Gastrocnemius medialis (tissue), 4 donors: ENCODE measurements around the gene WNT9B.

Experiments
- POLR2A ChIP-seq, 2 donors: fragments of 450-650 bp; IDR thresholded peaks; one replicate each; pipeline ENCODE4 v1.6.1; 2017; ENCODE audit warnings: antibody characterized with exemption in 2 of 2, mild to moderate bottlenecking in 2 of 2, moderate library complexity in 2 of 2
- TF ChIP-seq, protein P1 (sequence below), 5 experiments: fragments of 450-650 bp in 3 of 5; fragments of 200-600 bp in 2 of 5; sonication (generic) in 2 of 5; IDR thresholded peaks in 4 of 5; conservative IDR thresholded peaks in 1 of 5; 1 replicate in 4 of 5; 2 replicates in 1 of 5; pipeline ENCODE4 v1.5.1; 2016 to 2019; ENCODE audit warnings: antibody characterized with exemption in 5 of 5, mild to moderate bottlenecking in 3 of 5, moderate library complexity in 3 of 5

- TF ChIP-seq, protein P1, sequence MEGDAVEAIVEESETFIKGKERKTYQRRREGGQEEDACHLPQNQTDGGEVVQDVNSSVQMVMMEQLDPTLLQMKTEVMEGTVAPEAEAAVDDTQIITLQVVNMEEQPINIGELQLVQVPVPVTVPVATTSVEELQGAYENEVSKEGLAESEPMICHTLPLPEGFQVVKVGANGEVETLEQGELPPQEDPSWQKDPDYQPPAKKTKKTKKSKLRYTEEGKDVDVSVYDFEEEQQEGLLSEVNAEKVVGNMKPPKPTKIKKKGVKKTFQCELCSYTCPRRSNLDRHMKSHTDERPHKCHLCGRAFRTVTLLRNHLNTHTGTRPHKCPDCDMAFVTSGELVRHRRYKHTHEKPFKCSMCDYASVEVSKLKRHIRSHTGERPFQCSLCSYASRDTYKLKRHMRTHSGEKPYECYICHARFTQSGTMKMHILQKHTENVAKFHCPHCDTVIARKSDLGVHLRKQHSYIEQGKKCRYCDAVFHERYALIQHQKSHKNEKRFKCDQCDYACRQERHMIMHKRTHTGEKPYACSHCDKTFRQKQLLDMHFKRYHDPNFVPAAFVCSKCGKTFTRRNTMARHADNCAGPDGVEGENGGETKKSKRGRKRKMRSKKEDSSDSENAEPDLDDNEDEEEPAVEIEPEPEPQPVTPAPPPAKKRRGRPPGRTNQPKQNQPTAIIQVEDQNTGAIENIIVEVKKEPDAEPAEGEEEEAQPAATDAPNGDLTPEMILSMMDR (IDR thresholded peaks at IDR 0.05 in 4 of 5, conservative IDR thresholded peaks at IDR 0.05 in 1 of 5) = no peak
- TF ChIP-seq POLR2A (IDR thresholded peaks at IDR 0.05) = no peak
Observed at GRCh38 chr17:46898364-46898763, 47.0 kb downstream of the WNT9B start.
